Activated B cell treated with CpG ODN at 0.5 μM for 24 hours (primary cell): ENCODE results near the gene C3orf52. TPM values are rescaled to one million over a fixed set of nuclear protein-coding genes. Genes with fewer than 3 reads are reported as not detected.
"Not testable (repeated sequence)": the region's sequence is repeated elsewhere in the genome, so short reads cannot be mapped to it uniquely, and the experiment has no call there.

Experiments used
- ATAC-seq: fragments of 200-7000 bp; cut with Tn5 transposase; one replicate; pipeline ENCODE4 v1.10.0; 2021; ENCODE audit warnings: low read depth, mild to moderate bottlenecking, moderate library complexity
- CTCF ChIA-PET: fragments of 350-600 bp; sonication (Branson Sonifier 250); formaldehyde crosslinking; loops from one replicate; lab custom pipeline; 2021; ENCODE audit warnings: antibody characterized with exemption; lab: Charles Lee
- POLR2A ChIA-PET: fragments of 350-600 bp; sonication (Branson Sonifier 250); formaldehyde crosslinking; loops from one replicate; lab custom pipeline; 2021; ENCODE audit warnings: antibody characterized with exemption; lab: Charles Lee
- DNase-seq: peaks from one replicate; pipeline ENCODE4 v3.0.0; 2022
- H3K27ac Mint-ChIP-seq: one replicate; pipeline ENCODE4 v1.8.0; 2020; ENCODE audit warnings: mixed read lengths
- H3K27me3 Mint-ChIP-seq: one replicate; pipeline ENCODE4 v1.8.0; 2021; ENCODE audit warnings: mixed read lengths
- H3K36me3 Mint-ChIP-seq: one replicate; pipeline ENCODE4 v1.8.0; 2021; ENCODE audit warnings: low read depth, mixed read lengths
- H3K4me1 Mint-ChIP-seq: one replicate; pipeline ENCODE4 v1.8.0; 2021; ENCODE audit warnings: mixed read lengths
- H3K4me3 Mint-ChIP-seq: one replicate; pipeline ENCODE4 v1.8.0; 2020; ENCODE audit warnings: mild to moderate bottlenecking, mixed read lengths
- H3K9me3 Mint-ChIP-seq: one replicate; pipeline ENCODE4 v1.8.0; 2020; ENCODE audit warnings: mixed read lengths
- intact Hi-C: fragments of 100-400 bp; cut with micrococcal nuclease; formaldehyde crosslinking; loops from one replicate; pipeline ENCODE4 v1.15.1; 2024
- total RNA-seq: library from RNA; stranded (reverse); gene quantifications from 2 replicates; pipeline ENCODE4 v1.2.3, GENCODE V29; 2022
- TF ChIP-seq, protein P1 (sequence below): fragments of 200-600 bp; IDR thresholded peaks from one replicate; pipeline ENCODE4 v1.8.0; 2022; ENCODE audit warnings: antibody characterized with exemption, mild to moderate bottlenecking

The C3orf52 gene
- 1.4 and 1.8 TPM in 2 replicates for total RNA-seq

DNA sequence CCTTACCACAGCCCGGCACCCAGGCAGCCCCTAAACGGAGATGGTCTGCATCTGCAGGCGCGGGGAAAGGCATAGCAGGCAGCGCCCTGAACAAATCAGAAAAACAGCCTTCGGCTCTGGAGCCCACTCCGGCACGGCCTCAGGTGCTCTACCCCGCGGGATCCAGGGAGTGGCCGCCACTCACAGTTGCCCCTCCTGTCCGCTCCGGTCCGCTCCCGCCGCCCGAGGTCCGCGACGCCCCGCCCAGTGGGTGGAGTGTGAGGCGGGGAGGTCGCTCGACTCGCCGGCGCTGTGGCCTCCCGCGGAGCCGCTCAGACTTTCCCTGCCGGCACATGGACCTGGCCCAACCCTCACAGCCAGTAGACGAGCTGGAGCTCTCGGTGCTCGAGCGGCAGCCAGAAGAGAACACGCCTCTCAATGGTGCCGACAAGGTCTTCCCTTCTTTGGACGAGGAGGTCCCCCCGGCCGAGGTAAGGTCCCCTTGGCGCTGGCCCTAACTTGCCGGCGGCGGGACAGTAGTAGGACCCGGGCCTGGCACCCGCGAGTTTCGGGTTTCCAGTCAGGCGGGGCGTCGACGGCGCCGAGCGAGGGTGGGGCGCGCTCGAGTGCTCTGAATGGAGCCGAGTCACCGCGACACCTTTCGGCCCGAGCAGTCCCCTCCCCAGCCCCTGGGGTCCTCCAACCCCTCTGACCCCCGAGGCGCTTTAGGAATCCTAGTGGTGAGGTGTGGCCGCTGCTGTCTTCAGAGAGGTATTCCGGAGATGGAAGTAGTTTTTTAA is at the start of gene C3orf52:
Gene C3orf52, plus strand, starts transcription at position 314 of the 779 bp plus-strand sequence. Its CDS starts 19 bp downstream, at position 333.
- no peak within 1 kb of the TSS for H3K27ac Mint-ChIP-seq
- TF ChIP-seq, protein P1, sequence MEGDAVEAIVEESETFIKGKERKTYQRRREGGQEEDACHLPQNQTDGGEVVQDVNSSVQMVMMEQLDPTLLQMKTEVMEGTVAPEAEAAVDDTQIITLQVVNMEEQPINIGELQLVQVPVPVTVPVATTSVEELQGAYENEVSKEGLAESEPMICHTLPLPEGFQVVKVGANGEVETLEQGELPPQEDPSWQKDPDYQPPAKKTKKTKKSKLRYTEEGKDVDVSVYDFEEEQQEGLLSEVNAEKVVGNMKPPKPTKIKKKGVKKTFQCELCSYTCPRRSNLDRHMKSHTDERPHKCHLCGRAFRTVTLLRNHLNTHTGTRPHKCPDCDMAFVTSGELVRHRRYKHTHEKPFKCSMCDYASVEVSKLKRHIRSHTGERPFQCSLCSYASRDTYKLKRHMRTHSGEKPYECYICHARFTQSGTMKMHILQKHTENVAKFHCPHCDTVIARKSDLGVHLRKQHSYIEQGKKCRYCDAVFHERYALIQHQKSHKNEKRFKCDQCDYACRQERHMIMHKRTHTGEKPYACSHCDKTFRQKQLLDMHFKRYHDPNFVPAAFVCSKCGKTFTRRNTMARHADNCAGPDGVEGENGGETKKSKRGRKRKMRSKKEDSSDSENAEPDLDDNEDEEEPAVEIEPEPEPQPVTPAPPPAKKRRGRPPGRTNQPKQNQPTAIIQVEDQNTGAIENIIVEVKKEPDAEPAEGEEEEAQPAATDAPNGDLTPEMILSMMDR = no peak
- no peaks in the 10 kb centered on the region for H3K9me3 Mint-ChIP-seq
- CTCF ChIA-PET = no interaction called here
- intact Hi-C loops = no loop called here
- no peaks in the 10 kb centered on the region for H3K36me3 Mint-ChIP-seq
- H3K27me3 Mint-ChIP-seq = peaks cover 21% of the 10 kb centered on the region
- peak within 1 kb of the TSS; percentile 83 for H3K4me3 Mint-ChIP-seq
- POLR2A ChIA-PET = no interaction called here
- peaks cover 23% of the 10 kb centered on the region for H3K4me1 Mint-ChIP-seq
- ATAC-seq = peak; percentile 82
- DNase-seq = peak; percentile 59

DNA sequence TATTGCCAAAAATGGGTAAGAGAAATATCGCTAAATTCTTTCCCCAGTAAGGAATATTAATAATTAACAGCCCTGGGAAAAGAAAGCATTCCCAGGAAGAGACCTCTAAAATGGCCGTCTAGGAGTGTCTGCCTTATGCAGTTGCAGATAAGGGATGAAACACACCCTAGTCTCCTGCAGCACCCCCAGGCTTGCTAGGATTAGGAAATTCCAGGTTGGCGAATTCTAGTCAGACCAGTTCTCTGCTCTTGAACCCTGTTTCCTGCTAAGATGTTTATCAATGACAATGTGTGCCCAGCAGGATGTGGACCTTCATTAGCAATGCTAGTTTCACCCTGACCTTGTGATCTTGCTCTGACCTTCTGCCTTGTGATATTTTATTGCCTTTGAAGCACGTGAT is 49.0 kb upstream of the C3orf52 start:
- H3K27me3 Mint-ChIP-seq, H3K27ac Mint-ChIP-seq, DNase-seq, CTCF ChIA-PET, POLR2A ChIA-PET, intact Hi-C loops, H3K4me3 Mint-ChIP-seq, H3K4me1 Mint-ChIP-seq, ATAC-seq, H3K36me3 Mint-ChIP-seq, H3K9me3 Mint-ChIP-seq: not testable (repeated sequence)

- H3K4me1 Mint-ChIP-seq = peaks cover 7% of the 10 kb centered on the region
- H3K4me3 Mint-ChIP-seq = no peak overlapping the region
- TF ChIP-seq, protein P1 = no peak
- H3K27ac Mint-ChIP-seq = no peak overlapping the region
- intact Hi-C loops = no loop called here
- ATAC-seq (peak; percentile 46), DNase-seq (no peak)
- H3K27me3 Mint-ChIP-seq = no peaks in the 10 kb centered on the region
- H3K36me3 Mint-ChIP-seq = no peaks in the 10 kb centered on the region
- POLR2A ChIA-PET = interaction anchor here (0.7 kb wide), 1 partner anchor 362 kb away, joined by 3 read pairs; no protein-coding TSS in a partner anchor
- no peaks in the 10 kb centered on the region for H3K9me3 Mint-ChIP-seq
- CTCF ChIA-PET = interaction anchor here (1.1 to 3.2 kb wide), 4 partner anchors 25 to 322 kb away, joined by 3 to 8 read pairs (median 5); no protein-coding TSS in a partner anchor
These were observed 47.3 kb upstream of the C3orf52 start for GRCh38 chr3:112038863-112039262.

- CTCF ChIA-PET = interaction anchor here (1.8 to 3.2 kb wide), 2 partner anchors 52 to 324 kb away, joined by 4 to 8 read pairs; no protein-coding TSS in a partner anchor
- no peak overlapping the region for H3K27ac Mint-ChIP-seq
- TF ChIP-seq, protein P1 = no peak
These were observed 44.9 kb upstream of the C3orf52 start for GRCh38 chr3:112041321-112041720.

GRCh38 chr3:112042842-112043280 is 43.3 kb upstream of the C3orf52 start:
- no peak overlapping the region for H3K4me3 Mint-ChIP-seq
- DNase-seq (no peak), ATAC-seq (no peak)
- ChIA-PET POLR2A (no interaction called here), CTCF (interaction anchor here (0.6 to 2.9 kb wide), 9 partner anchors 10 to 1728 kb away, joined by 3 to 15 read pairs (median 3); no protein-coding TSS in a partner anchor)
- H3K27ac Mint-ChIP-seq = no peak overlapping the region
- peaks cover 7% of the 10 kb centered on the region for H3K4me1 Mint-ChIP-seq
- H3K36me3 Mint-ChIP-seq = no peaks in the 10 kb centered on the region
- H3K9me3 Mint-ChIP-seq = no peaks in the 10 kb centered on the region
- TF ChIP-seq, protein P1 = no peak
- no peaks in the 10 kb centered on the region for H3K27me3 Mint-ChIP-seq
- intact Hi-C loops = loop anchor here (1.0 to 2.0 kb wide), 4 partner anchors 26 to 374 kb away; no protein-coding TSS in a partner anchor

More at GRCh38 chr3:112041321-112041720, 44.9 kb upstream of the C3orf52 start:
- intact Hi-C loops = no loop called here
- POLR2A ChIA-PET = no interaction called here
- no peaks in the 10 kb centered on the region for H3K36me3 Mint-ChIP-seq
- DNase-seq = no peak
- H3K9me3 Mint-ChIP-seq = no peaks in the 10 kb centered on the region
- ATAC-seq = no peak
- no peak overlapping the region for H3K4me3 Mint-ChIP-seq
- H3K4me1 Mint-ChIP-seq = peaks cover 7% of the 10 kb centered on the region
- H3K27me3 Mint-ChIP-seq = no peaks in the 10 kb centered on the region
